ENCODE measurements around the gene EEF1G. TPM values are rescaled to one million over a fixed set of nuclear protein-coding genes. Genes with fewer than 3 reads are reported as not detected.

EEF1G gene
- total and polyA plus RNA-seq, 2 of the 13 experiments (the other 11 are each of a cell fraction or from before 2014, with no cell fraction given) = 1,787 to 2,144 TPM

DNA sequence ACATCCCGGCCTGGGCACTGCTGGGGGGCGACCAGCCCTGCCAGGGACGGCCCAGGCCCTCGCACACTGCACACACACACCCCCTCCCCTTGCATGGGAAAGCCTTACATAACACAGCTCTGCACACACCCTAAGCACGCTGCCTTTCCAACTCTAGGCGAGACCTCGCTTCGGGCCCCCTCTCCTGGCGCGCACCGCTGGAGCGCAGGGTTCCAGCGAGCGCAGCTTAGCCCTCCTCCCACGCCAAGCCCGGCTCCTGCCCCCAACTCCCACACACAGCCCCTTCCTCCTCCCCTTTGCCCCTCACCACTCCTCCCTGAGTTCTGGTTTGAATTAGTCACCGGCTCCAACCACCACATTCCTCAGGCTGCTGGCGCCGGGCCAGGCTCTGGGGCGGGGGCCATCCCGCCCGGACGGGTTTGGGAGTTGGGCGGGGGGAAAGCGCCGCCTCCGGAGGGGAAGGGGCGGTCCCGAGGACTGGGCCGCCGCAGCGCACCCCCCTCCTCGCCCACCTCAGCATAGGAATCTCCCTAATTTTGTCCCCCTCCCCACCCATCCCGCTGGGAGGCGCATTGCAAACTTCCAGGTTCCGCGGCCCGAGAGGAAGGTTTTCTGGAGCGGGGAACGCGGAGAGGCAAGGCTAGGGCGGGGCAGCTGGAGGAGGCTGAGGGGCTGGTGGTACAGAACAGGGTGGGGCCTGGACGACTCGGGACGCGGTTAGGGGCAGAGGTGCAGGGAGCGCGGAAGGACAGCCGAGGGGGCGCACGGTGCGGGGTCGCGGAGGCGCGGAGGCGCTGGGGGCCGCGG lies 28.1 kb downstream of the EEF1G start (continued):
- TF ChIP-seq, protein P1, sequence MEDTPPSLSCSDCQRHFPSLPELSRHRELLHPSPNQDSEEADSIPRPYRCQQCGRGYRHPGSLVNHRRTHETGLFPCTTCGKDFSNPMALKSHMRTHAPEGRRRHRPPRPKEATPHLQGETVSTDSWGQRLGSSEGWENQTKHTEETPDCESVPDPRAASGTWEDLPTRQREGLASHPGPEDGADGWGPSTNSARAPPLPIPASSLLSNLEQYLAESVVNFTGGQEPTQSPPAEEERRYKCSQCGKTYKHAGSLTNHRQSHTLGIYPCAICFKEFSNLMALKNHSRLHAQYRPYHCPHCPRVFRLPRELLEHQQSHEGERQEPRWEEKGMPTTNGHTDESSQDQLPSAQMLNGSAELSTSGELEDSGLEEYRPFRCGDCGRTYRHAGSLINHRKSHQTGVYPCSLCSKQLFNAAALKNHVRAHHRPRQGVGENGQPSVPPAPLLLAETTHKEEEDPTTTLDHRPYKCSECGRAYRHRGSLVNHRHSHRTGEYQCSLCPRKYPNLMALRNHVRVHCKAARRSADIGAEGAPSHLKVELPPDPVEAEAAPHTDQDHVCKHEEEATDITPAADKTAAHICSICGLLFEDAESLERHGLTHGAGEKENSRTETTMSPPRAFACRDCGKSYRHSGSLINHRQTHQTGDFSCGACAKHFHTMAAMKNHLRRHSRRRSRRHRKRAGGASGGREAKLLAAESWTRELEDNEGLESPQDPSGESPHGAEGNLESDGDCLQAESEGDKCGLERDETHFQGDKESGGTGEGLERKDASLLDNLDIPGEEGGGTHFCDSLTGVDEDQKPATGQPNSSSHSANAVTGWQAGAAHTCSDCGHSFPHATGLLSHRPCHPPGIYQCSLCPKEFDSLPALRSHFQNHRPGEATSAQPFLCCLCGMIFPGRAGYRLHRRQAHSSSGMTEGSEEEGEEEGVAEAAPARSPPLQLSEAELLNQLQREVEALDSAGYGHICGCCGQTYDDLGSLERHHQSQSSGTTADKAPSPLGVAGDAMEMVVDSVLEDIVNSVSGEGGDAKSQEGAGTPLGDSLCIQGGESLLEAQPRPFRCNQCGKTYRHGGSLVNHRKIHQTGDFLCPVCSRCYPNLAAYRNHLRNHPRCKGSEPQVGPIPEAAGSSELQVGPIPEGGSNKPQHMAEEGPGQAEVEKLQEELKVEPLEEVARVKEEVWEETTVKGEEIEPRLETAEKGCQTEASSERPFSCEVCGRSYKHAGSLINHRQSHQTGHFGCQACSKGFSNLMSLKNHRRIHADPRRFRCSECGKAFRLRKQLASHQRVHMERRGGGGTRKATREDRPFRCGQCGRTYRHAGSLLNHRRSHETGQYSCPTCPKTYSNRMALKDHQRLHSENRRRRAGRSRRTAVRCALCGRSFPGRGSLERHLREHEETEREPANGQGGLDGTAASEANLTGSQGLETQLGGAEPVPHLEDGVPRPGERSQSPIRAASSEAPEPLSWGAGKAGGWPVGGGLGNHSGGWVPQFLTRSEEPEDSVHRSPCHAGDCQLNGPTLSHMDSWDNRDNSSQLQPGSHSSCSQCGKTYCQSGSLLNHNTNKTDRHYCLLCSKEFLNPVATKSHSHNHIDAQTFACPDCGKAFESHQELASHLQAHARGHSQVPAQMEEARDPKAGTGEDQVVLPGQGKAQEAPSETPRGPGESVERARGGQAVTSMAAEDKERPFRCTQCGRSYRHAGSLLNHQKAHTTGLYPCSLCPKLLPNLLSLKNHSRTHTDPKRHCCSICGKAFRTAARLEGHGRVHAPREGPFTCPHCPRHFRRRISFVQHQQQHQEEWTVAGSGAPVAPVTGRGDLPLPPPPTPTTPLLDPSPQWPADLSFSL (CRISPR knock-in tag; IDR thresholded peaks at IDR 0.05) = no peak
- TF ChIP-seq ZNF790 (CRISPR knock-in tag; IDR thresholded peaks at IDR 0.05; ENCODE audit: borderline replicate concordance) (no peak), MED1 (CRISPR knock-in tag; IDR thresholded peaks at IDR 0.05) (peak; percentile 63), SRY (CRISPR knock-in tag; IDR thresholded peaks at IDR 0.05) (no peak), ZNF546 (CRISPR knock-in tag; conservative IDR thresholded peaks at IDR 0.05) (no peak), ZBTB7B (CRISPR knock-in tag; IDR thresholded peaks at IDR 0.05) (peak; percentile 71; the same call in 1 of the 2 replicates), TBP (CRISPR knock-in tag; IDR thresholded peaks at IDR 0.05) (no peak), CENPT (CRISPR knock-in tag; IDR thresholded peaks at IDR 0.05; ENCODE audit: low read depth) (no peak), ZNF331 (CRISPR knock-in tag; IDR thresholded peaks at IDR 0.05) (no peak), ATRX (CRISPR knock-in tag; IDR thresholded peaks at IDR 0.05; ENCODE audit: borderline replicate concordance) (no peak), KLF12 (CRISPR knock-in tag; IDR thresholded peaks at IDR 0.05; ENCODE audit: borderline replicate concordance) (no peak)
- TF ChIP-seq, protein P2, sequence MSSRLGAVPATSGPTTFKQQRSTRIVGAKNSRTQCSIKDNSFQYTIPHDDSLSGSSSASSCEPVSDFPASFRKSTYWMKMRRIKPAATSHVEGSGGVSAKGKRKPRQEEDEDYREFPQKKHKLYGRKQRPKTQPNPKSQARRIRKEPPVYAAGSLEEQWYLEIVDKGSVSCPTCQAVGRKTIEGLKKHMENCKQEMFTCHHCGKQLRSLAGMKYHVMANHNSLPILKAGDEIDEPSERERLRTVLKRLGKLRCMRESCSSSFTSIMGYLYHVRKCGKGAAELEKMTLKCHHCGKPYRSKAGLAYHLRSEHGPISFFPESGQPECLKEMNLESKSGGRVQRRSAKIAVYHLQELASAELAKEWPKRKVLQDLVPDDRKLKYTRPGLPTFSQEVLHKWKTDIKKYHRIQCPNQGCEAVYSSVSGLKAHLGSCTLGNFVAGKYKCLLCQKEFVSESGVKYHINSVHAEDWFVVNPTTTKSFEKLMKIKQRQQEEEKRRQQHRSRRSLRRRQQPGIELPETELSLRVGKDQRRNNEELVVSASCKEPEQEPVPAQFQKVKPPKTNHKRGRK (CRISPR knock-in tag; IDR thresholded peaks at IDR 0.05) = no peak
- TF ChIP-seq, protein P3, sequence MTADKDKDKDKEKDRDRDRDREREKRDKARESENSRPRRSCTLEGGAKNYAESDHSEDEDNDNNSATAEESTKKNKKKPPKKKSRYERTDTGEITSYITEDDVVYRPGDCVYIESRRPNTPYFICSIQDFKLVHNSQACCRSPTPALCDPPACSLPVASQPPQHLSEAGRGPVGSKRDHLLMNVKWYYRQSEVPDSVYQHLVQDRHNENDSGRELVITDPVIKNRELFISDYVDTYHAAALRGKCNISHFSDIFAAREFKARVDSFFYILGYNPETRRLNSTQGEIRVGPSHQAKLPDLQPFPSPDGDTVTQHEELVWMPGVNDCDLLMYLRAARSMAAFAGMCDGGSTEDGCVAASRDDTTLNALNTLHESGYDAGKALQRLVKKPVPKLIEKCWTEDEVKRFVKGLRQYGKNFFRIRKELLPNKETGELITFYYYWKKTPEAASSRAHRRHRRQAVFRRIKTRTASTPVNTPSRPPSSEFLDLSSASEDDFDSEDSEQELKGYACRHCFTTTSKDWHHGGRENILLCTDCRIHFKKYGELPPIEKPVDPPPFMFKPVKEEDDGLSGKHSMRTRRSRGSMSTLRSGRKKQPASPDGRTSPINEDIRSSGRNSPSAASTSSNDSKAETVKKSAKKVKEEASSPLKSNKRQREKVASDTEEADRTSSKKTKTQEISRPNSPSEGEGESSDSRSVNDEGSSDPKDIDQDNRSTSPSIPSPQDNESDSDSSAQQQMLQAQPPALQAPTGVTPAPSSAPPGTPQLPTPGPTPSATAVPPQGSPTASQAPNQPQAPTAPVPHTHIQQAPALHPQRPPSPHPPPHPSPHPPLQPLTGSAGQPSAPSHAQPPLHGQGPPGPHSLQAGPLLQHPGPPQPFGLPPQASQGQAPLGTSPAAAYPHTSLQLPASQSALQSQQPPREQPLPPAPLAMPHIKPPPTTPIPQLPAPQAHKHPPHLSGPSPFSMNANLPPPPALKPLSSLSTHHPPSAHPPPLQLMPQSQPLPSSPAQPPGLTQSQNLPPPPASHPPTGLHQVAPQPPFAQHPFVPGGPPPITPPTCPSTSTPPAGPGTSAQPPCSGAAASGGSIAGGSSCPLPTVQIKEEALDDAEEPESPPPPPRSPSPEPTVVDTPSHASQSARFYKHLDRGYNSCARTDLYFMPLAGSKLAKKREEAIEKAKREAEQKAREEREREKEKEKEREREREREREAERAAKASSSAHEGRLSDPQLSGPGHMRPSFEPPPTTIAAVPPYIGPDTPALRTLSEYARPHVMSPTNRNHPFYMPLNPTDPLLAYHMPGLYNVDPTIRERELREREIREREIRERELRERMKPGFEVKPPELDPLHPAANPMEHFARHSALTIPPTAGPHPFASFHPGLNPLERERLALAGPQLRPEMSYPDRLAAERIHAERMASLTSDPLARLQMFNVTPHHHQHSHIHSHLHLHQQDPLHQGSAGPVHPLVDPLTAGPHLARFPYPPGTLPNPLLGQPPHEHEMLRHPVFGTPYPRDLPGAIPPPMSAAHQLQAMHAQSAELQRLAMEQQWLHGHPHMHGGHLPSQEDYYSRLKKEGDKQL (CRISPR knock-in tag; IDR thresholded peaks at IDR 0.05; ENCODE audit: low read depth) = peak; percentile 53; the same call in 1 of the 2 replicates
- TF ChIP-seq, protein P4, sequence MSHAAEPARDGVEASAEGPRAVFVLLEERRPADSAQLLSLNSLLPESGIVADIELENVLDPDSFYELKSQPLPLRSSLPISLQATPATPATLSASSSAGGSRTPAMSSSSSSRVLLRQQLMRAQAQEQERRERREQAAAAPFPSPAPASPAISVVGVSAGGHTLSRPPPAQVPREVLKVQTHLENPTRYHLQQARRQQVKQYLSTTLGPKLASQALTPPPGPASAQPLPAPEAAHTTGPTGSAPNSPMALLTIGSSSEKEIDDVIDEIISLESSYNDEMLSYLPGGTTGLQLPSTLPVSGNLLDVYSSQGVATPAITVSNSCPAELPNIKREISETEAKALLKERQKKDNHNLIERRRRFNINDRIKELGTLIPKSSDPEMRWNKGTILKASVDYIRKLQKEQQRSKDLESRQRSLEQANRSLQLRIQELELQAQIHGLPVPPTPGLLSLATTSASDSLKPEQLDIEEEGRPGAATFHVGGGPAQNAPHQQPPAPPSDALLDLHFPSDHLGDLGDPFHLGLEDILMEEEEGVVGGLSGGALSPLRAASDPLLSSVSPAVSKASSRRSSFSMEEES (CRISPR knock-in tag; IDR thresholded peaks at IDR 0.05) = peak; percentile 45

Measured in HepG2 (cell line).